ENCODE measurements around the gene ADGRG1. TPM values are rescaled to one million over a fixed set of nuclear protein-coding genes. Genes with fewer than 3 reads are reported as not detected.

Gene ADGRG1
- total RNA-seq, 2 donors from 2014 or later, result 4.8 to 13.7 TPM

DNA sequence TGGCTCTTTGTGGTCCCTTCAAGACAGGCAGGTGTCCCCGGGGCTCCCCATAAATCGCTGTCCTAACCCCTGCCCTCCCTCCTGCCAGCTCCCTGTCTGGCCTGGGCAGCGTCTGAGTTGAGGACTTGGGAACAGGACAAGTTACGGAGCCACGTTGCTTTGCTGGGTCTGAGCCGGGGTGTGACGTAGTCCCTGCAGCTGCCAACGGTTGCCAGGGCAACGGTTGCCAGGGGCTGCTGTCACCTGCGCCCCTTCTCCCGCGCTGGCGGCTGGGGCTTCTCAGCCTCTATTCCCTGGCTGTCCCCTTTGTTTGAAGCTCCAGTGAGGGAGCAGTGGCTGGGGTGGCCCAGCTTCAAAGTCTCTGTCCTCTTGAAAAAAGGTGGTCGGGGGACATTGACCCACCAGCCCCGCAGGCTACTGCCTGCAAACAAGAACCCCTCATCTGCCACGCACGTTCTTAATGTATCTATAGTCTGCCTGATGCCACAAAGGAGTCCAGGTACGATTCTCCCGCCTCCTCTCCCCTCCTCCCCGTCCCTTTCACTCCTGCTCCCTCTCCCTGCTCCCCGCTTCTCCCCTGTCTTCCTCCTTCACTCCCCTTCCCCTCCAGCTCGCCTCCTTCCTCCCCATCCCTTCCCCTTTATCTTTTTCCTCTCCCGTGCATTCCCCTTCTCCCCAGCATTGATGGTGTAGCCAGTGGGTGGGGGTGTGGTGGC, 10.9 kb downstream of the ADGRG1 start:
- Mint-ChIP-seq H3K9me3 (no peaks in the 10 kb centered on the region), H3K27ac (peak overlapping the region in 1 of 2 donors; percentile 64)

GRCh38 chr16:57640185-57640584, 11.8 kb downstream of the ADGRG1 start:
- H3K27me3 Mint-ChIP-seq, result peaks cover 0 to 2% of the 10 kb centered on the region in 2 donors
- H3K36me3 Mint-ChIP-seq, result no peaks in the 10 kb centered on the region
- H3K4me3 Mint-ChIP-seq, result no peak overlapping the region
- DNase-seq (ENCODE audit: low spot score), result no peak
- no peak for ATAC-seq
- peak overlapping the region; percentile 38 to 64 for H3K27ac Mint-ChIP-seq
- H3K9me3 Mint-ChIP-seq, result no peaks in the 10 kb centered on the region
- peaks cover 3 to 6% of the 10 kb centered on the region in 2 donors for H3K4me1 Mint-ChIP-seq (ENCODE audit: low read depth in 2 of 2)

More for the DNA sequence above, 10.9 kb downstream of the ADGRG1 start:
- peaks cover 0 to 2% of the 10 kb centered on the region in 2 donors for H3K27me3 Mint-ChIP-seq
- no peak for DNase-seq (ENCODE audit: low spot score)
- no peaks in the 10 kb centered on the region for H3K36me3 Mint-ChIP-seq
- H3K4me3 Mint-ChIP-seq, result no peak overlapping the region
- peaks cover 3 to 6% of the 10 kb centered on the region in 2 donors for H3K4me1 Mint-ChIP-seq (ENCODE audit: low read depth in 2 of 2)
- ATAC-seq, result no peak

DNA sequence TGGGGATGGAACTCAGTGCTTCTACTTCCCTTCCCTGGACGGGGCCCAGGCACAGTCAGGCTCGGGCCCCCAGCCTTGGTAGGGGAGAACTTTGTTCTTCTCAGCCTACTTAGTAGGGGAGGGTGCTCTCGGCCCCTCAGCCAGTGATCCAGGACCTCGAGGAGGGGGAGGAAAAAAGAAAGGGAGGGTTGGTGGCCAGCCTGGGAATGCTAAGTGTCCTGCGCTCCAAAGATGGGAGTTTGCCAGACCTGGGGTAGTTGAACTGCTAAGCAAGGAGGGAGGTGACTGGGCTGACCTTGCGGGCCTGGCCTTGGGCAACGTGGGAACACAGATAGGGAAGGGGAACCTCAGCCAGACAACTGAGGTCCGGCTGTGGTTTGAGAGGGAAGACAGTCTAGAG, 12.2 kb downstream of the ADGRG1 start:
- DNase-seq (ENCODE audit: low spot score), result no peak
- Mint-ChIP-seq H3K27me3 (peaks cover 0 to 2% of the 10 kb centered on the region in 2 donors), H3K36me3 (no peaks in the 10 kb centered on the region), H3K27ac (peak overlapping the region; percentile 38 to 64), H3K4me1 (ENCODE audit: low read depth in 2 of 2) (peaks cover 4 to 7% of the 10 kb centered on the region in 2 donors), H3K9me3 (no peaks in the 10 kb centered on the region), H3K4me3 (no peak overlapping the region)
- no peak for ATAC-seq

- H3K27ac Mint-ChIP-seq, result no peak overlapping the region
- H3K4me3 Mint-ChIP-seq, result no peak overlapping the region
- no peak for ATAC-seq
- no peaks in the 10 kb centered on the region for H3K36me3 Mint-ChIP-seq
- no peaks in the 10 kb centered on the region for H3K27me3 Mint-ChIP-seq
- peaks cover 16 to 20% of the 10 kb centered on the region in 2 donors for H3K4me1 Mint-ChIP-seq (ENCODE audit: low read depth in 2 of 2)
- no peak for DNase-seq (ENCODE audit: low spot score)
- H3K9me3 Mint-ChIP-seq, result no peaks in the 10 kb centered on the region
These were observed 14.0 kb downstream of the ADGRG1 start for GRCh38 chr16:57642160-57643135.

DNA sequence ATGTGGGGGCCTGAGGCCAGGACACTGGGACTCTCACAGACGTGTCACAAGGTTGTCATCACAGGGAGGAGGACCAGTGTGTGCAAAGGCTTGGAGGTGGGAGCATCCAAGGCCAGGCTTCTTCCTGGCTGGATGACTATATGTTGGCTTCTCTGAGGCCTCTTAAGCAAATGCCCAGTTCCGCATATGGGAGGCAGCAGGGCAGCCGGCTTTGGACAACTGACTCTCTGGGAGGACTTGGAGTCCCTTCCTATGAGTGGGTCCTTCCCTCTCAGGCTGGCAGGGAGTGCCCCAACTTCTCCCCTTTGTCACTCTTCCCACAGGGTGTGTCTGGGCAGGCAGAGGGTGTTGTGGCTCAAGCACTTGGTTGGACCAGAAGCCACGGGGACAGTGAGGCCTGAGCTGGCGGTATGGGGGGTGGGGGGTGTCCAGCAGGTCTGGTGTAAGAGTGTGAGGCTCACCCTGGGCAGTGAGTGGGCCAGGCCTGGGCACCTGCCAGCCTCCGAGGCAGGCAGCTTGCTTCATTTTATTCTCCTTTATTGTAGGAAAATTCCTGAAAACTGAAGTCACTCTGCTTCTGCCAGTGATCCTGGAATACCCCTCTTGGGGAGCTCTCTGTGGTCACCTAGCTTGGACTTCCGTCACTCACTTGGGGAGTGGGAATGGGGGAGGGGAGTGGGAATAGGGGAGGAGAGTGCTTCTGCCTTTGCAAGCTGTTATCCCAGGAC, 14.9 kb downstream of the ADGRG1 start:
- no peaks in the 10 kb centered on the region for H3K36me3 Mint-ChIP-seq
- H3K27me3 Mint-ChIP-seq, result no peaks in the 10 kb centered on the region
- no peaks in the 10 kb centered on the region for H3K9me3 Mint-ChIP-seq
- DNase-seq (ENCODE audit: low spot score) (no peak), ATAC-seq (no peak)
- H3K4me1 Mint-ChIP-seq (ENCODE audit: low read depth in 2 of 2), result peaks cover 25 to 28% of the 10 kb centered on the region in 2 donors
- H3K4me3 Mint-ChIP-seq, result no peak overlapping the region
- H3K27ac Mint-ChIP-seq, result no peak overlapping the region

DNA sequence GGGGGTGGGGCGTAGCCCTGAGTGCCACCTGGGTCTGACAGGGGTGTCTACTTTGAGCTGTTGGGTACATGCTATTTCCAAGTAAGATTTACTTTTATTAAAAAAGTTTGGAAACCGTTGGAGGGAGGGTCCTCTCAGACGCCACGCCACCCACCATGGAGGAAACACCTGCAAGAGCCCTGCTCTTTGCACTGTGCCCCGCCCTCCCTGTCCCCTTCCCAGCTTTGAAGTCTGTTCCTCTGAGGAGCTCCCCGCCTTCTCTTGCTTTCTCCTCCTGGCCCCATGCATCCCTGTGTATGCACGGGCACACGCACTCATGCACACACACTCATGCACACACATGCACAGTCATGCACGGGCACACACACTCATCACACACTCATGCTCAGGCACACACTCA, 15.5 kb downstream of the ADGRG1 start:
- Mint-ChIP-seq H3K4me3 (no peak overlapping the region), H3K4me1 (ENCODE audit: low read depth in 2 of 2) (peaks cover 31 to 34% of the 10 kb centered on the region in 2 donors), H3K36me3 (no peaks in the 10 kb centered on the region), H3K27me3 (no peaks in the 10 kb centered on the region), H3K27ac (no peak overlapping the region), H3K9me3 (no peaks in the 10 kb centered on the region)
- ATAC-seq (no peak), DNase-seq (ENCODE audit: low spot score) (no peak)

DNA sequence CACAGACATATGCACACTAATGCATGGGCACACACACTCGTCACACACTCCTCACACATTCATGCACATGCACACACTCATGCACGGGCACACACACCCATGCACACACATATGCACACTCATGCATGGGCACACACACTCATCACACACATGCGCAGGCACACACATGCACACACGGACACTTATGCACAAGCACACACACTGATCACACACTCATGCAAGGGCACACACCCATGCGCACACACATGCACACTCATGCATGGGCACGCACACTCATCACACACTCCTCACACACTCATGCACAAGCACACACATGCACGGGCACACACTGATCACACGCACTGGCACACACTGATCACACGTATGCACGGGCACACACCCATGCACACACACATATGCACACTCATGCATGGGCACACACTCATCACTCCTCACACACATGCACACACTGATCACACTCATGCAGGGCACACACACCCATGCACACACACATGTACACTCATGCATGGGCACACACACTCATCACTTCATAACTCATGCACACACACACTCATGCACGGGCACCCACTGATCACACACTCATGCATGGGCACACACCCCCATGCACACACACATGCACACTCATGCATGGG, 16.1 kb downstream of the ADGRG1 start:
- H3K4me1 Mint-ChIP-seq (ENCODE audit: low read depth in 2 of 2), result peaks cover 35 to 39% of the 10 kb centered on the region in 2 donors
- no peaks in the 10 kb centered on the region for H3K36me3 Mint-ChIP-seq
- ATAC-seq (no peak), DNase-seq (ENCODE audit: low spot score) (no peak)
- no peak overlapping the region for H3K4me3 Mint-ChIP-seq
- no peak overlapping the region for H3K27ac Mint-ChIP-seq
- no peaks in the 10 kb centered on the region for H3K27me3 Mint-ChIP-seq
- no peaks in the 10 kb centered on the region for H3K9me3 Mint-ChIP-seq

DNA sequence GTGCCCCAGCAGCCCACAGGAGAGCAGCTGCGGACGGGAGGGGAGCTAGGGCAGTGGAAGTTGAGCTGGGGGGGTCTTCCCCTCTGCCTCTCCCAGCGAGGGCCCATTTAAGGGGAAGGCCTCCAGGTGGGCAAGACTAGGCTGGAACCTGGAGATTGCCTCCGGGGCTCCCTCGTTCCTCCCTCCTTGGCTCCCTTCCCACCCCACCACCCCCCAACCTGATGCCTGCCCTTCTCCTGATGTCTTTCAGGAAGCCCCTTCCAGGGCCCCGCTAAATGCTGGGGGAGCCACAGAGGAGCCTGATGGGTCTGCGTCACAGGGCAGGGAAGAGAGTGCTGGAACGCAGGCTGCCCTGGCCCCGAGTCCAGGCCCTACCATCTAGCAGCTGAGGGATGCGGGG, 16.7 kb downstream of the ADGRG1 start:
- Mint-ChIP-seq H3K27me3 (no peaks in the 10 kb centered on the region), H3K9me3 (no peaks in the 10 kb centered on the region), H3K4me1 (ENCODE audit: low read depth in 2 of 2) (peaks cover 38 to 41% of the 10 kb centered on the region in 2 donors), H3K36me3 (no peaks in the 10 kb centered on the region), H3K4me3 (no peak overlapping the region), H3K27ac (peak overlapping the region in 1 of 2 donors; percentile 55)
- DNase-seq (ENCODE audit: low spot score) (no peak), ATAC-seq (no peak)

DNA sequence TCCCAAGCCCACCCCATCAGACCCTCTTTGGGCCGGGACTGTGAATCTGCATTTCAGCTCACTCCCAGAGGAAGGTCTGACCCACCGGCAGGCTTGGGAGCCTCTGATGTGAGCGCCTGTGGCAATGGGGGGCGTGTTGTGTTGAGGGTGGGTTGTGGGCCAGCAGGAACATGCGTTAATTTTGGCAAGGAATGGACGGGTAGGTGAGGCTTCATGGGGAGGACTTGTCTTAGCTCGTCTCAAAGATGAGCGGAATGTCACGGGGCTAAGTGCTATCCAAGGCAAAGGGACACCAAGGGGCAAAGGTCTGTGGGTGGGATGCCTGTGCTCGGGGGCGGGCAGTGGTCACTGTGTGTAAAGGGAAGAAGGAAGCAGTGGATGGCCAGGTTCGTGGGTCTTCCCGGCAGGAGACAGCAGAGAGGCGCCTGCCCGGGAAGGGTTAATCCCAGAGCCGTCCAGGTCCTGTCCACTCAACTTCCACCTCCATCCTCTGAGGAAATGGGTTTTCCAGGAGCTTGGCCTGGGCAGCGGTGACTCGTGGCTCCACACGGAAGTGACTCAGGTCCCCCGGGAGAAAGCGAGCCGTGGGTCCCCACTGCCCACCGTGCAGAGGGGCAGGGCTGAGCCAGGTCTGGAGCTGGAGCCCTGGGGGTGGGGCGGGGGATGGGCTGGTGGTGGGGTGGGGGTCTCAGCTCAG, 17.4 kb downstream of the ADGRG1 start:
- DNase-seq (ENCODE audit: low spot score) (no peak), ATAC-seq (no peak)
- Mint-ChIP-seq H3K27me3 (no peaks in the 10 kb centered on the region), H3K9me3 (no peaks in the 10 kb centered on the region), H3K27ac (peak overlapping the region in 1 of 2 donors; percentile 55), H3K36me3 (no peaks in the 10 kb centered on the region), H3K4me1 (ENCODE audit: low read depth in 2 of 2) (peaks cover 38% of the 10 kb centered on the region in 2 donors), H3K4me3 (peak overlapping the region; percentile 13)

DNA sequence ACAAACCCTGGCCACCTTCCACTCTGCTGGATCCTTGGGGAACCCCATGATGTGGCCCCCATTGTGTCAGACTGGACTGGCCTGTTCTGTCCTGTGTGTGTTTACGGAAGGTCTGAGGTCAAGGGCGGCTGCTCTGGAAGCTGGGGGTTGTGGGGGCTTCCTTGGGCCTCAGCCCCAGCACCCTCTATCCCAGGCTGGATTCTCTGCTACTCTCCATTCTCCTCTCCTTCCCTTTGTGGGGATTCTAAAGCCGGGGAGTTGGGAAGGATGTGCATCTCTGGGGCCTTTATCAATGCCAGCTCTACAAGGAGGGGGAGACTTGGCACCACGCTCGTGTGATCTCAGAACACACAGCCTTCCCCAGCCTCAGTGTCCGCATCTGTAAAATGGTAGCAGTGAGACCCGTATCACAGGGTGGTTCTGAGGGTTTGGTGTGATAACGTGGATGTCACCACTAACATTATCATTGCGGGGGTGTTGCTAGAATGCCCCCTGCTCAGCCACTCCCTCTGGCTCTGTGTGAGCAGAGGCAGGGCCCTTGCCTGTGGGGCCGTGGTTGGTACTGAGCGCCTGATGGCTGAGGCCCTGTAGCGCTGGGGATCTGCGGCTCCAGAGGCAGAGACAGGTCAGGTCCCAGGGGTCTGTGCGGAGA, 18.1 kb downstream of the ADGRG1 start:
- H3K4me1 Mint-ChIP-seq (ENCODE audit: low read depth in 2 of 2), result peaks cover 44 to 45% of the 10 kb centered on the region in 2 donors
- DNase-seq (ENCODE audit: low spot score) (no peak), ATAC-seq (peak; percentile 33 to 45)
- H3K27me3 Mint-ChIP-seq, result no peaks in the 10 kb centered on the region
- peak overlapping the region; percentile 76 for H3K4me3 Mint-ChIP-seq
- H3K27ac Mint-ChIP-seq, result peak overlapping the region; percentile 84 to 86
- no peaks in the 10 kb centered on the region for H3K36me3 Mint-ChIP-seq
- H3K9me3 Mint-ChIP-seq, result no peaks in the 10 kb centered on the region

- Mint-ChIP-seq H3K4me3 (peak overlapping the region; percentile 76), H3K4me1 (ENCODE audit: low read depth in 2 of 2) (peaks cover 52 to 53% of the 10 kb centered on the region in 2 donors), H3K27me3 (no peaks in the 10 kb centered on the region), H3K27ac (peak overlapping the region; percentile 84 to 86), H3K9me3 (no peaks in the 10 kb centered on the region), H3K36me3 (no peaks in the 10 kb centered on the region)
- DNase-seq (ENCODE audit: low spot score), result no peak
- ATAC-seq, result no peak
These were observed 18.9 kb downstream of the ADGRG1 start for GRCh38 chr16:57647136-57647875.

DNA sequence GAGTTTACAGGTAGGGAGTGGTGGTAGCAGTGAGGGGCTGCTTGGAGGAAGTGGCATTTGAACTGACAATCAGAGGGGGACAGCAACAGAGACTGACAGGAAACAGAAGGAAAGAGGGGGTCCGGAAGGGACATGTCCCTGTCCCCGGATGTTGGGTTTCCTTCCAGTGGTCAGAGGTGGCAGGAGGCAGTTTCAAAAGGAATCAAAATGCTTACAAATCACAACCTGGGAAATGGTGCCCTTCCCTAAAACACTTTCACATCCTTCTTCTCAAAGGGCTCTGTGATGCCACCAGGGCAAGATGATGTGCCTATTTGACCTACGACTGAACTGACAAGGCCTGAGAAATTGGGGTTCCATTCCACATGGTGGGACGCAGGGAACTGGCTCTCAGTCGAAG, 19.7 kb downstream of the ADGRG1 start:
- Mint-ChIP-seq H3K4me1 (ENCODE audit: low read depth in 2 of 2) (peaks cover 53% of the 10 kb centered on the region in 2 donors), H3K4me3 (peak overlapping the region; percentile 76), H3K36me3 (no peaks in the 10 kb centered on the region), H3K27ac (peak overlapping the region; percentile 84 to 86), H3K9me3 (no peaks in the 10 kb centered on the region), H3K27me3 (no peaks in the 10 kb centered on the region)
- DNase-seq (ENCODE audit: low spot score) (no peak), ATAC-seq (peak in 1 of 2 donors; percentile 3)

Data from natural killer cell treated with Interleukin-12 subunit alpha and Interleukin-12 subunit beta and Interleukin-15 and Interleukin-18, amount 100 ng/mL, for 72 hours (primary cell).